Heart left ventricle (tissue), 16 donors: Measurements from ENCODE around the gene ZFAND3. TPM values are rescaled to one million over a fixed set of nuclear protein-coding genes. Genes with fewer than 3 reads are reported as not detected.

Source experiments
- ATAC-seq, 4 donors: fragments of 200-7000 bp; cut with Tn5 transposase; one replicate each; pipeline ENCODE4 v1.9.1; 2020 to 2022; ENCODE audit warnings: moderate library complexity in 4 of 4, mild to moderate bottlenecking in 3 of 4, moderate number of reproducible peaks in 1 of 4
- DNase-seq, 5 donors: peaks; one replicate each; pipeline ENCODE4 v3.0.0-alpha.2; 2020
- H3K27ac ChIP-seq, 12 donors: fragments of 200-600 bp; sonication (generic) in 4 of 12; one replicate each; pipeline versions ENCODE4 v1.5.0 to v1.8.0; 2016 to 2022; ENCODE audit warnings: mild to moderate bottlenecking in 2 of 12
- H3K27me3 ChIP-seq, 9 donors: fragments of 200-600 bp; sonication (generic) in 2 of 9; one replicate each; pipeline versions ENCODE4 v1.5.1 to v1.8.0; 2016 to 2022; ENCODE audit warnings: mild to moderate bottlenecking in 3 of 9
- H3K36me3 ChIP-seq, 9 donors: fragments of 200-600 bp; sonication (generic) in 2 of 9; one replicate each; pipeline versions ENCODE4 v1.5.0 to v1.8.0; 2018 to 2022; ENCODE audit warnings: mild to moderate bottlenecking in 2 of 9
- H3K4me1 ChIP-seq, 12 donors: fragments of 200-600 bp; sonication (generic) in 4 of 12; one replicate each; pipeline versions ENCODE4 v1.5.0 to v1.8.0; 2016 to 2022; ENCODE audit warnings: mild to moderate bottlenecking in 3 of 12
- H3K4me3 ChIP-seq, 12 donors: fragments of 200-600 bp; sonication (generic) in 4 of 12; one replicate each; pipeline versions ENCODE4 v1.5.0 to v1.8.0; 2017 to 2022; ENCODE audit warnings: mild to moderate bottlenecking in 9 of 12, moderate library complexity in 4 of 12
- H3K9me3 ChIP-seq, 12 donors: fragments of 200-600 bp; sonication (generic) in 4 of 12; one replicate each; pipeline versions ENCODE4 v1.5.0 to v1.8.0; 2016 to 2022; ENCODE audit warnings: mild to moderate bottlenecking in 1 of 12
- POLR2A ChIP-seq, 2 donors: fragments of 450-650 bp; IDR thresholded peaks; one replicate each; pipeline ENCODE4 v1.6.1; 2017; ENCODE audit warnings: antibody characterized with exemption in 2 of 2, mild to moderate bottlenecking in 2 of 2, moderate library complexity in 2 of 2
- WGBS, 4 donors: extraction: QIAGEN DNeasy Blood & Tissue Kit in 2 of 4; methylation state at CpG; one replicate each; pipeline versions ENCODE4 v1.1.5 to v1.1.7; 2013 to 2018; 5-methylcytosine and 5-hydroxymethylcytosine counted together
- intact Hi-C, 10 donors: fragments of 100-400 bp; cut with DNase I; formaldehyde crosslinking; loops; one replicate each; pipeline versions ENCODE4 v1.11.1 to v1.14.2; 2022
- polyA plus RNA-seq, 2 donors: library from polyadenylated mRNA; stranded (reverse); fragments of 200-250 nt; gene quantifications; one replicate each; pipeline ENCODE4 v1.2.3, GENCODE V29; 2013
- total RNA-seq, 9 donors: library from RNA; depleted of rRNA in 2 of 9; stranded (reverse); fragments of >200 nt in 2 of 9; fragmentation: NEBNext Ultra II Directional in 3 of 9; extraction: Animal tissue kit (Norgen Biotek cat#: 25700) in 3 of 9; gene quantifications; one replicate each; pipeline versions ENCODE4 v1.1.0 to v1.2.4, GENCODE V29; 2016 to 2023
- TF ChIP-seq, protein P1 (sequence below), 12 donors: fragments of 200-600 bp; sonication (generic) in 4 of 12; IDR thresholded peaks; one replicate each; pipeline versions ENCODE4 v1.5.0 to v1.8.0; 2018 to 2022; ENCODE audit warnings: antibody characterized with exemption in 12 of 12, mild to moderate bottlenecking in 5 of 12
- donor health status: ischemic (EF 13 %, LVEDD 7.1; RV severe dilation, severe dysfunction).
- donor health status: healthy with polysubstance abuse.
- donor health status: DM: no; HTN: yes; CAD: no.
- donor health status: DM: no; HTN: no; CAD: no.
- donor health status: ischemic (EF 25% LVEDD 6.9; RV normal size, moderate dysfunction).
- donor health status: ischemic (EF 25% LVEDD 5.7; RV mildly dilated, moderate dysfunction).
- donor health status: healthy.
- donor health status: DM: yes; HTN: yes; CAD: no.
- donor health status: ischemic (EF 35%, LVEDD 5.7; RV mildly dilated, moderate dysfunction).
- donor health status: nonischemic (EF 11% LVEDD 7.7; RV severe dilation, severe dysfunction).
- donor health status: DM: yes; HTN: yes; CAD: no.
- donor health status: PGD.
- donor health status: ischemic (EF 29% LVEDD 5.4; RV normal size, mild dysfunction).
- donor health status: nonischemic (EF 23%, LVEDD 6.1; RV moderate dilation, normal function).

Gene ZFAND3
- total and polyA plus RNA-seq, 11 donors: 29.1 to 114 (median 88.2) TPM

DNA sequence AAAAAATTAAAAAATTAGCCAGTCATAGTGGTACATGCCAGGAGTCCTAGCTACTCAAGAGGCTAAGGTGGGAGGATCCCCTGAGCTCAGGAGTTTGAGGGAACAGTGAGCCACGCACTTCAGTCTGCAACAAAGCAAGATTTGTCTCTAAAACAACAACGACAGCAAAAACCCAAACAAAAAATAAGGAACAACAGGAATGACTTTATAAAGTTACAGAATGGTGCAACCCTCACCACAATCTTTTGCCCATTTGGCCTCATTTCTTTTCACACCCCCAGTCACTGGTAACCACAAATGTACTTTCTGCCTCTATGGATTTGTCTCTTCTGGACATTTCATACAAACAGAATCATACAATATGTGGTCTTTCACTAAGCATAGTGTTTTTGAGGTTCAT is 16.7 kb upstream of the ZFAND3 start:
- TF ChIP-seq, protein P1, sequence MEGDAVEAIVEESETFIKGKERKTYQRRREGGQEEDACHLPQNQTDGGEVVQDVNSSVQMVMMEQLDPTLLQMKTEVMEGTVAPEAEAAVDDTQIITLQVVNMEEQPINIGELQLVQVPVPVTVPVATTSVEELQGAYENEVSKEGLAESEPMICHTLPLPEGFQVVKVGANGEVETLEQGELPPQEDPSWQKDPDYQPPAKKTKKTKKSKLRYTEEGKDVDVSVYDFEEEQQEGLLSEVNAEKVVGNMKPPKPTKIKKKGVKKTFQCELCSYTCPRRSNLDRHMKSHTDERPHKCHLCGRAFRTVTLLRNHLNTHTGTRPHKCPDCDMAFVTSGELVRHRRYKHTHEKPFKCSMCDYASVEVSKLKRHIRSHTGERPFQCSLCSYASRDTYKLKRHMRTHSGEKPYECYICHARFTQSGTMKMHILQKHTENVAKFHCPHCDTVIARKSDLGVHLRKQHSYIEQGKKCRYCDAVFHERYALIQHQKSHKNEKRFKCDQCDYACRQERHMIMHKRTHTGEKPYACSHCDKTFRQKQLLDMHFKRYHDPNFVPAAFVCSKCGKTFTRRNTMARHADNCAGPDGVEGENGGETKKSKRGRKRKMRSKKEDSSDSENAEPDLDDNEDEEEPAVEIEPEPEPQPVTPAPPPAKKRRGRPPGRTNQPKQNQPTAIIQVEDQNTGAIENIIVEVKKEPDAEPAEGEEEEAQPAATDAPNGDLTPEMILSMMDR (IDR thresholded peaks at IDR 0.05): no peak
- TF ChIP-seq POLR2A (IDR thresholded peaks at IDR 0.05): no peak
- H3K4me3 ChIP-seq: no peak overlapping the region
- peak in 2 of 4 donors; percentile 16 to 27 for ATAC-seq
- peaks cover 0 to 25% (median 0%) of the 10 kb centered on the region in 12 donors for H3K4me1 ChIP-seq
- intact Hi-C loops: no loop called here
- H3K9me3 ChIP-seq: no peaks in the 10 kb centered on the region
- no peak for DNase-seq
- no peaks in the 10 kb centered on the region for H3K36me3 ChIP-seq
- H3K27me3 ChIP-seq: no peaks in the 10 kb centered on the region
- 84 to 94% (median 90%) methylated on average over 2 of the region's 2 CpGs for WGBS, 4 donors
- H3K27ac ChIP-seq: no peak overlapping the region

DNA sequence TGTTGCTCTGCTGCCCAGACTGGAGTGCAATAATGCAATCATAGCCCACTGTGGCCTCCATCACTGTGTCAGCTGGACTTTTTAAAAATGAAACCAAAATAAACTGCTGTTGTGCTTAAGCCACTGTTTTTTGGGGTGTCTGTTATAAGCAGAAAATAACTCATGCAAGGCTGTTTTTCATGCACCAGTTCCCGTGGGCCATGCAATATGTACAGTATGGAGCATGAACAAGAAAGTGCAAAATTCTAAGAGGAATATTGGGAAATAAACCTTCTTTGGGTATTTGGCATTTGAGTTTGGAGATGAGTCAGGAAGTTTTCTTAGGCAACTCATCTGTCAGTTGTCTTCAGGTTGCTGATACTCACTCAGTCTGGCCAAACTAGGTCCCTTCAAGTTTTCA is 14.9 kb upstream of the ZFAND3 start:
- intact Hi-C loops: no loop called here
- DNase-seq: no peak
- H3K4me1 ChIP-seq: peaks cover 0 to 25% (median 6%) of the 10 kb centered on the region in 12 donors
- TF ChIP-seq, protein P1 (IDR thresholded peaks at IDR 0.05): no peak
- no peak for TF ChIP-seq POLR2A (IDR thresholded peaks at IDR 0.05)
- no peaks in the 10 kb centered on the region for H3K9me3 ChIP-seq
- no peaks in the 10 kb centered on the region for H3K36me3 ChIP-seq
- H3K4me3 ChIP-seq: no peak overlapping the region
- 87 to 95% (median 91%) methylated on average over 1 of the region's 1 CpG for WGBS, 4 donors
- H3K27me3 ChIP-seq: no peaks in the 10 kb centered on the region
- ATAC-seq: no peak
- H3K27ac ChIP-seq: no peak overlapping the region

DNA sequence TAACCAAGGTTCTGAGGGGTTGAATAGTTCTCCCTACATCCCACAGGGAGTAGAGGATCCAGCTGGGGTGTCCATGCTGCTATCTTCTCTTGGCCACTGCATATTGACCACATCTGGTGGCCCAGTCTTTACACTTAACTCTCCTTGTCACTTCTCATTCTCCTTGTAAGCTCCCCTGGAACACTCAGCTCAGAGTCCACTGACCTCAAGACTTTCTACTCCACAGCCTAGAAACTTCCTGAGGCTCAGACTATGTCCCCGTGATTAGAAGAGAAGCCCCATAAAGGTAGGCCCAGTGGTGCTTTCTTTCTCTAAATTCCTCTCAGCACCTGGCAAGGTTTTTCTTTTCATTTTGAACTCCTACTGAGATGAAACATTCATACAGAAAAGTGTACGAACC is 13.3 kb upstream of the ZFAND3 start:
- Histone ChIP-seq H3K4me1 (peaks cover 0 to 25% (median 6%) of the 10 kb centered on the region in 12 donors), H3K36me3 (no peaks in the 10 kb centered on the region), H3K9me3 (no peaks in the 10 kb centered on the region), H3K27me3 (no peaks in the 10 kb centered on the region), H3K27ac (no peak overlapping the region), H3K4me3 (no peak overlapping the region)
- TF ChIP-seq, protein P1 (IDR thresholded peaks at IDR 0.05): no peak
- no peak for TF ChIP-seq POLR2A (IDR thresholded peaks at IDR 0.05)
- whole genome bisulfite sequencing, 4 donors: 86 to 97% (median 94%) methylated on average over 2 of the region's 2 CpGs
- ATAC-seq (no peak), DNase-seq (no peak)
- intact Hi-C loops: no loop called here

DNA sequence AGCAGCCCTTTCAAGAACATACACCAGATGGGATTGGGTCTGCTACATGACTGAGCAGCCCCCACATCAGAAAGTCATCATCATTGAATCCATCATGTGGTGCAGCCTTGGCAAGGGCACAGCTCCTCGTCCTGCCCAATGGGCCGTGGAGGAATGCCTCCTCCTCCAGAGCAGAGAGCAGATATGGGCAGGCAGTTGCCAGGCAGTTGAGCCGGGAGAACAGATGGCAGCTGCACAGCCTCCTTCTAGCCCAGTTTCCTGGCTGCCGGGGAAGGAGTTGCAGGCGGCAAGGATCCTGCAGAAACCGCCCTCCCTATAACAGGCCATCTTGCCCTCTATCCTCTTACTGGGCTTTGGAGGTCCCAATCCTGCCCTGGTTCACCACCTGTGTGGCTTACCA is 11.9 kb upstream of the ZFAND3 start:
- Histone ChIP-seq H3K27ac (no peak overlapping the region), H3K4me3 (no peak overlapping the region), H3K36me3 (no peaks in the 10 kb centered on the region), H3K27me3 (no peaks in the 10 kb centered on the region), H3K9me3 (no peaks in the 10 kb centered on the region), H3K4me1 (peaks cover 0 to 12% (median 6%) of the 10 kb centered on the region in 12 donors)
- no peak for DNase-seq
- 32 to 57% (median 51%) methylated on average over 5 to 6 of the region's 6 CpGs for WGBS, 4 donors
- peak in 3 of 4 donors; percentile 60 to 80 (median 64) for ATAC-seq
- TF ChIP-seq POLR2A (IDR thresholded peaks at IDR 0.05): no peak
- TF ChIP-seq, protein P1 (IDR thresholded peaks at IDR 0.05): no peak
- intact Hi-C loops: no loop called here
